HG03439 (cell line): ENCODE data around the gene HRAS.

Source experiments
- ATAC-seq: cut with Tn5 transposase; IDR thresholded peaks from one replicate; pipeline ENCODE4 v1.9.1; 2021; ENCODE audit warnings: mild to moderate bottlenecking, moderate library complexity; ENCODE audit not compliant: unreplicated experiment

Gene HRAS

DNA sequence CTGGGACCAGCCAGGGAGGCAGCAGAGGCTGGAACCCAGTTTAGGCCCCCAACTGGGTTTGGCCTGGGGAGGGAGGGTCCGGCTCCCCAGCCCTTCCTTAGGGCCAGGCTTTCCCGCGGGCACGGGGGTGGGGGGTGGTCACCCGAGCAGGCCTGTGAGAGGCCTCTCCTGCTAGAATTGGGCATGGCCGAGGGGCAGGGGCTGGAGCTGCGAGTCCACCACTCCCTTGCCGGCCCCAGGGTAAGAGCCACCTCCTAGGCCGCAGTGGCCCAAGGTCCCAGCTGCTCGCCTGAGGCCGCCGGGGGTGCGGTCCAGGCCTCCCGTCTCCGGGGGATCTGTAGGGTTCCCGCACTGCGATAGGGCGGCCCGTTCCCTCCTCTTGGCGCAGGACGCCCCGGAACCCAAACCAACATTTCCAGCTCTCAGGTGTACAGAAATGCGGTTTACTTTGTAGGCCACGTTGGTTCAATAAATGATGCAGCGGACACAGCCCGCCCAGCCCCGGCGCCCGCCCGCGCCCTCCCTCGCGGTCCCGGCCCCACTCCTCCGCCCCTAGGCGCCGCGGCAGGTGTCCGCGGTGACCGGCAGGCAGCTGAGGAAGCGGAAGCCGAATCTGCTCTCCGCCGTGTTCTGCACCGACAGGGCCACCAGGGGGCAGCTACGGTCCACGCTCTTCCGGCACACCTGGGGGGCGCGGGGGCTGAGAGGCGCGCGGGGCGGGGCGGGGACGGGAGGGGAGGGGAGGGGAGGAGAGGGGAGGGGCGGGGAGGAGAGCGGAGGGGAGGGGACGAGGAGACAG lies 19.3 kb upstream of the HRAS start:
- ATAC-seq = no peak

GRCh38 chr11:553988-554340 lies 18.6 kb upstream of the HRAS start:
- ATAC-seq = no peak

GRCh38 chr11:553083-553987 lies 18.0 kb upstream of the HRAS start:
- no peak for ATAC-seq

- no peak for ATAC-seq
Measured at GRCh38 chr11:551596-551995, 16.2 kb upstream of the HRAS start.

DNA sequence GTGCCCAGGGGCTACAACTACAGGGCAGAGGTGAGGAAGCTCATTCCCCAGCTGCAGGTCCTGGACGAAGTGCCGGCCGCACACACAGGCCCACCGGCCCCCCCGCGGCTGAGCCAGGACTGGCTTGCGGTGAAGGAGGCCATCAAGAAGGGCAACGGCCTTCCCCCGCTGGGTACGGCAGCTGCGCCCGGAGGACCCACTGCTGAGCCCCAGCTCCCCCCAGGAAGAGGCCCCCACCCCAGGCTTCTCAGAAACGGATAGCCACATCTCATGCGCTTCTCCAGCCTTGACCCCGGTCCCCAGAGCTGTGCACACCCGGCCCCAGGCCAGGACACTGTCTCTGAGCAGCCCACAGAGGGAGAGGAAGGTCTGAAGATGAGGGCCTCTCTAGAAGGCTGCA lies 15.8 kb upstream of the HRAS start:
- ATAC-seq = no peak

DNA sequence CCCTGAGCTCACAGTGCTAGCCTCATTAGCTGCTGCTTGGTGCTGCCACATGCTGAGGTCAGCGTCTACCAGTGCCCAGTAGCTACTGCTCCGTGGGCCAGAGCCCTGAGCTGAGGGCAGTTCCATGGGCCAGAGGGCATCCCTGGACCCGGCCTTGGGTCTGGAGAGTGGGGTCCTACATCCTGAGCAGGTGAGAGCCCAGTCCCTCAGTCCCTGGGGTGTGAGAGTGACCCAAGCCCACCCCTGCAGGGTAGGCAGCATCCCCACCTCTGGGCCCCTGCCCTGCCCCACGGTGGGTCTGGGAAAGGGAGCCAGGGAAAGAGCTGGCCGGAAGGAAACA lies 15.3 kb upstream of the HRAS start:
- ATAC-seq = no peak

GRCh38 chr11:550021-550745 lies 14.8 kb upstream of the HRAS start:
- no peak for ATAC-seq

DNA sequence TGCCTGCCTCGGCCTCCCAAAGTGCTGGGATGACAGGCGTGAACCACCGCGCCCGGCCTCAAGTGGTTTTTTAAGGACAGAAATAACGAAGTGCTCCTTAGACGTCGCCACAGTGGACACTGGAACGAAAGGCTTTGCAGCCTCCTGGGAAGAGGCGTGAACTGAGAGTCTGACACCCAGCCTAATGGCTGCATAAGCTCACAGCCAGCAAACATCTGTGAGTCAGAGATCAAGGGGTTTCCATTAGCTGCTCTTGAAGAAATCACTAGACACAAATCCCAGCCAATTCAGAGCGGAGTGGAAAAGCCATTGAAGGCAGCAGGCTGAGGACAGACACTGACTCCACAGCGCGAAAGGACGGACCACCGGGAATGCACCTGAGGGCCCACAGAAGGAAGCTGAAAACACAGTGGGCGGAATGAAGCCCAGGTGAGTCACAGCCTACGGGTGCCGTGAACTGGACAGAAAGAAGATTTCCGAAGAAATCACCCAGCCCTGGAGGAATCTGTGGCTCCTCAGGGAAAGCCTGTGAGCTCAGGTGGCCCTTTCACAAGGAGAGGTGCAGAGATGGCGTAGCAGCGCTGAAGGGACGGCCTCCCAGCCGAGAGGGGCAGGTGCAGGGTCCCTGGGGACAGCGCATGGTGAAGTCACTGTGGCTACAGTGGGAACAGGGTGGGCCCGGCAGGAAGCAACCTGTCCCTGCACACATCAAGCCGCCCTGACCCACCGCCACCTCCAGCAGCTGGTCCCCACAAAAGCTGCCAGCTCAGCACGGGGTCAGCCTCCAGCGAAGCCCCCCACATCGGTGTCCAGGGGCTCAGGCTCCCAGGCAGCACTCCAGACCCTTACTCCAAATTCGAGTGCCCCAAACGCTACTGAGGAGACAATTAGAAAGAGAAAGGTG lies 13.6 kb upstream of the HRAS start:
- no peak for ATAC-seq

GRCh38 chr11:545171-545570 lies 9.8 kb upstream of the HRAS start:
- no peak for ATAC-seq

GRCh38 chr11:544817-545166 lies 9.4 kb upstream of the HRAS start:
- ATAC-seq = no peak

GRCh38 chr11:541433-541885 lies 6.1 kb upstream of the HRAS start:
- ATAC-seq = no peak

GRCh38 chr11:540583-541432 lies 5.4 kb upstream of the HRAS start:
- no peak for ATAC-seq

DNA sequence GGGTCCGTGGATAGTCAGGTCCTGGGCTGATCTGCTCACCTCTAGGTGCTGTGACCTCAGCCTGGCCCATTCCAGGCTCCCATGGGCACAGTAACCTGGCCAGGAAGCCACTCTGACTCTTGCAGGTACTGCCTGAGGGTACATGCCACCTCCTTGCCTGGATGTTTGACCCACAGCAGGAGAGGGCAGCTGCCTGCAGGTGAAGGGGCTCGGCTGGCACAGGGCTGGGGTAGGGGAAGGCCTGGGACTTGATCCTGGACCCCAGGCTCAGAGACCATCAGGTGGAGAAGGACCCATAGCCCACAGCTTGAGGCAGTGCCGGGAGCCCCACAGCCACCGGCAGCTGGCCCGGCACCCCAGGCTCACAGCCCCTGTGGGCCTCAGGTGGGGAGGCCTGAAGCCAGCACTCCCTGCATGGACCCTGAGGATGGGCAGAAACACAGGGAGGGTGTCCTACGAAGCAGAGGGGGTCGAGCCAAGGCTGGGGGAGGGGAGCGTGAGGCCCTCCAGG lies 4.7 kb upstream of the HRAS start:
- ATAC-seq = no peak

DNA sequence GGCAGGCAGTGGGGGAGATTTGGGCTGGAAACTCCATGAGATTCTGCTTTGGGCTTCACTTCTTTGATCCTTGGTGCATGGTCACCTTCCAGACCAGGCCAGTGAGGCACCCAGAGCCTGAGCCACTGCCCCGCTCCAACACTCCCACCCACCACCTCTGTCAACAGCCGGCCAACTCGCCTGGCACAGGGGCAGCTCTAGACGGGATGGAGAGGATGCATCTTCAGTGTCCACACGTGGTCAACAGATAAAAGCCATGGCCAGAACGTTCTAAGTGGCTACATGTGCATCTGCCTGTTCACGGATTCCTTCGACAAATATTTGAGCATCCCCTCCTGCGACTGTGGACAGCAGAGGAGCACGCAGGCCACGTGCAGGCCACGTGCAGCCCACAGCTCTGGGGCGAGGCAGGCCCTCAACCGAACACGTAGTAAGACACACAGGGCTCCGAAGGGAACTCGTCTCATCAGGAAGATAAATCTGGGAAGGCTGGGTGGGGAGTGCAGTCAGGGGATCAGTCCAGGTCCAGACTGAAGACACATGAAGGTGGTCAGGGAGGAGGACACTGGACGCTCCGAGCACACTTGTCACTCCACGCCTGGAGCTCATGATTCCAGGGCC lies 3.2 kb upstream of the HRAS start:
- no peak for ATAC-seq

GRCh38 chr11:537622-538430 lies 2.5 kb upstream of the HRAS start:
- ATAC-seq = no peak

- ATAC-seq = peak; percentile 46
Measured at GRCh38 chr11:536841-537621, 1.7 kb upstream of the HRAS start, which contains the start of gene LRRC56. LRRC56 (plus strand) TSS chr11:537527; CDS start chr11:540685, 3,158 bp downstream.

DNA sequence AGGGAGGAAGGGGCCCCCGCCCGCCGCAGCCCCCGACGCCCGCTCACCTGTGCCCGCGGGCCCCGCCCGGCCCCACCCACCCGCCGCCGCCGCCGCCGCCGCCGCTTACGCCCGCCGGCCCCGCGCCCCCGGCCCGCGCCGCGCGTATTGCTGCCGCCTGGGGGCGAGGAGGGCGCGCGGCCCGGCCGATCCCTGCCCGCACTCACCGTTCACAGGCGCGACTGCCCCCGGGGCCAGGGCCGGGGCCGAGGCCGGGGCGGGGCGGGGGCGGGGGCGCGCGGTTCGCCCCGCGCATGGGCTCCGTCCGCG lies 212 bp downstream of the HRAS start:
- no peak for ATAC-seq
